Aorta (tissue), 5 donors: Measurements from ENCODE around the gene PTH1R. TPM values are rescaled to one million over a fixed set of nuclear protein-coding genes. Genes with fewer than 3 reads are reported as not detected.

Experiments
- ATAC-seq: fragments of 200-7000 bp; cut with Tn5 transposase; one replicate; pipeline ENCODE4 v1.9.1; 2022; ENCODE audit warnings: moderate library complexity; ENCODE audit not compliant: low FRiP score
- DNase-seq, 2 donors: peaks; one replicate each; pipeline ENCODE4 v3.0.0-alpha.2; 2020
- H3K27ac ChIP-seq, 2 donors: one replicate each; pipeline ENCODE4 v1.5.1; 2013; ENCODE audit warnings: low read length in 2 of 2, mild to moderate bottlenecking in 2 of 2, moderate library complexity in 2 of 2, control low read depth in 1 of 2, inconsistent platforms in 1 of 2, low read depth in 1 of 2
- H3K27me3 ChIP-seq, 2 donors: one replicate each; pipeline ENCODE4 v1.6.1; 2013; ENCODE audit warnings: control low read depth in 1 of 2, low read length in 1 of 2, mild to moderate bottlenecking in 1 of 2, moderate library complexity in 1 of 2; ENCODE audit not compliant: insufficient read depth in 2 of 2, control insufficient read depth in 1 of 2
- H3K36me3 ChIP-seq, 2 donors: one replicate each; pipeline ENCODE4 v1.6.1; 2013; ENCODE audit warnings: control low read depth in 1 of 2, low read length in 1 of 2, mild to moderate bottlenecking in 1 of 2; ENCODE audit not compliant: insufficient read depth in 2 of 2, control insufficient read depth in 1 of 2
- H3K4me1 ChIP-seq, 2 donors: one replicate each; pipeline ENCODE4 v1.6.1; 2013; ENCODE audit warnings: low read length in 2 of 2, control low read depth in 1 of 2, mild to moderate bottlenecking in 1 of 2, moderate library complexity in 1 of 2; ENCODE audit not compliant: insufficient read depth in 2 of 2, control insufficient read depth in 1 of 2
- H3K4me3 ChIP-seq, 2 donors: one replicate each; pipeline ENCODE4 v1.5.1; 2013; ENCODE audit warnings: low read length in 2 of 2, control low read depth in 1 of 2, mild to moderate bottlenecking in 1 of 2
- H3K9me3 ChIP-seq: one replicate; pipeline ENCODE4 v1.6.1; 2013; ENCODE audit warnings: mild to moderate bottlenecking, low read length; ENCODE audit not compliant: control insufficient read depth
- WGBS, 2 donors: extraction: QIAGEN DNeasy Blood & Tissue Kit; methylation state at CpG; one replicate each; pipeline ENCODE4 v1.1.7; 2013; 5-methylcytosine and 5-hydroxymethylcytosine counted together
- intact Hi-C, 2 donors: fragments of 100-400 bp; cut with DNase I; formaldehyde crosslinking; loops; one replicate each; pipeline versions ENCODE4 v1.14.2 to v1.15.0; 2022
- polyA plus RNA-seq, 2 donors: library from polyadenylated mRNA; stranded (reverse); fragments of 200-250 nt; gene quantifications; one replicate each; pipeline ENCODE4 v1.2.3, GENCODE V29; 2013
- total RNA-seq, 2 donors: library from RNA; stranded (reverse); fragmentation: NEBNext Ultra II Directional; extraction: Animal tissue kit (Norgen Biotek cat#: 25700); gene quantifications; one replicate each; pipeline ENCODE4 v1.2.1, GENCODE V29; 2021
- donor health status: healthy with polysubstance abuse.
- donor health status: Bipolar disorder and iron deficiency.
- donor health status: DM: no; HTN: no; CAD: no.
- donor health status: DM: no; HTN: no; CAD: no.
- donor health status: DM: yes; HTN: yes; CAD: no.

The PTH1R gene
- total and polyA plus RNA-seq, 4 donors = 6.6 to 38.6 (median 7.6) TPM

- WGBS, 2 donors = 96 to 98% methylated on average over 5 of the region's 5 CpGs
- intact Hi-C loops = loop anchor here in 1 of 2 donors (5.0 kb wide), 1 partner anchor 140 kb away; no protein-coding TSS in a partner anchor
- no peak overlapping the region for H3K4me3 ChIP-seq
- H3K27ac ChIP-seq = no peak overlapping the region
- ATAC-seq = no peak
- no peaks in the 10 kb centered on the region for H3K27me3 ChIP-seq
- DNase-seq = no peak
- H3K36me3 ChIP-seq = no peaks in the 10 kb centered on the region
- no peaks in the 10 kb centered on the region for H3K9me3 ChIP-seq
- no peaks in the 10 kb centered on the region for H3K4me1 ChIP-seq
Observed at GRCh38 chr3:46847744-46848143, 29.8 kb upstream of the PTH1R start.

- Histone ChIP-seq H3K9me3 (no peaks in the 10 kb centered on the region), H3K27me3 (no peaks in the 10 kb centered on the region), H3K4me3 (no peak overlapping the region), H3K27ac (no peak overlapping the region), H3K4me1 (no peaks in the 10 kb centered on the region), H3K36me3 (no peaks in the 10 kb centered on the region)
- intact Hi-C loops = loop anchor here in 1 of 2 donors (5.0 kb wide), 1 partner anchor 141 kb away; no protein-coding TSS in a partner anchor
- DNase-seq = peak; percentile 57 to 77
- ATAC-seq = no peak
- 61 to 62% methylated on average over 12 of the region's 12 CpGs for WGBS, 2 donors
Observed at GRCh38 chr3:46848271-46849044, 29.1 kb upstream of the PTH1R start.

DNA sequence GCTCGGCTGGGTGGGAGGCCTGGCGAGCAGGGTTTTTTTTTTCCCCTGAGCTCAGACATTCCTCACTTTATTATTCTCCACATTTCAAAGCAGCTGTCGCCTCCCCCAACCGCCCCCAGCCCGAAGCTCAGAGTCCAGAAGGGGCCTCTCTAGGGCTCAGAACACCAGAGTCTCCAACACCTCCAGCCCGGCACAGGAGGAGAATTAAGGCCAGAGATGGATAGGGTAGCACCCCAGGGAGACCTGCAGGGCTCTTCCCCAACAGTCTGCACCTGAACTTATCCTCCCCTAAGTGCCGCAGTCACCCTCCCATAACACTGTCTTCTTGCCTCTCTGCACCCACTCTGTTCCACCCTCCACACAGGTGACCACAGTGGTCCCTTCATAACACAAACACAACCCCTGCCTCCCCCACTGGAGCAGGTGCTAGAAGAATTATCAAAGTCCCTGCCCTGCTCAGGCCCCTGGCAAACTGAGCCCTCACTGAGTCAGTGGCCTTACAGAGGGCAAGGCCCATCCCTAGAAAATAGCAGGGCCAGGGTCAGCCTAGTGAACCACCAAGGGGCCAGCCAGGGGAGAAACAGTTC is 28.4 kb upstream of the PTH1R start:
- Histone ChIP-seq H3K9me3 (no peaks in the 10 kb centered on the region), H3K4me1 (no peaks in the 10 kb centered on the region), H3K4me3 (no peak overlapping the region), H3K36me3 (no peaks in the 10 kb centered on the region), H3K27me3 (no peaks in the 10 kb centered on the region), H3K27ac (no peak overlapping the region)
- ATAC-seq = no peak
- DNase-seq = no peak
- WGBS, 2 donors = 89% methylated on average over 7 of the region's 7 CpGs
- intact Hi-C loops = loop anchor here in 1 of 2 donors (5.0 kb wide), 1 partner anchor 142 kb away; no protein-coding TSS in a partner anchor

DNA sequence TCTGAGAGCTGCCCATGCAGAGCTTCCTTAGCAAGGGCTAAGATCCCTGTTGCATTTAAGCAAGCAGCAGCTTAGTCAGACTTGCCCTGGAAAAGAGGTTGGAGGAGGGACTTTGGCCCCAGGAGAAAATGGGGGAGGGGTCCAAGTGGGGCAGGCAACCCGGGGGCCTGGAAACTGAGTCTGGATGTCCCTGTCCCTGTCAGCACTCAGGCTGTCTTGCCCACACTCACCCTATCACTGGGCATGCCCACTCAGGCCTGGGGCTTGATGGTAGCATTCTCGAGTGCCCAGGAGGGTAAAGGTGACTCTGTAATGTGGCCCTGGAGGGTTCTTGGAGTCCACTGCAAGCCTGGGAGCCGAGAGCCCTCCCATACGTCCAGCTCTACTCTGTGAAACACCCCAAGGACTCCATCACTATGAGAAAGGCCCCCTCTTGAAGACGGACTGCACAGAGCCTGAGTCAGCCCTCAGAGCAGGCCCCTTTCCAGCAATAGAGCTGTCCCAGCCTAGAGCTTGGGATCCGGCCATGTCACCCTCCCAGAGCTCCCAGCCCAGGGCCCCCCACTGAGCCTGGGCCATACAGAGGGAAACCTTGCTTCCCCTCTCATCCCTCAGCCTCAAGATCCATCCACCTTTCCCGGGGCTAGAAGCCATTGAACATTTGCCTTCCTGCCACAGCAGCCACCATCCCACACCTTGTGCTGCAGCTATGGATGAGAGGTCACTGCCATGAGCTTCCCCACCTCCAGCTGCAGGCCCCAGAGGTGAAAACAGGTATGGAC is 27.6 kb upstream of the PTH1R start:
- H3K27me3 ChIP-seq = no peaks in the 10 kb centered on the region
- H3K4me3 ChIP-seq = no peak overlapping the region
- DNase-seq = no peak
- H3K36me3 ChIP-seq = no peaks in the 10 kb centered on the region
- no peaks in the 10 kb centered on the region for H3K4me1 ChIP-seq
- ATAC-seq = no peak
- intact Hi-C loops = loop anchor here in 1 of 2 donors (5.0 kb wide), 1 partner anchor 143 kb away; no protein-coding TSS in a partner anchor
- no peak overlapping the region for H3K27ac ChIP-seq
- H3K9me3 ChIP-seq = no peaks in the 10 kb centered on the region
- 65 to 72% methylated on average over 7 of the region's 7 CpGs for WGBS, 2 donors

GRCh38 chr3:46850468-46850779 is 27.1 kb upstream of the PTH1R start:
- no peaks in the 10 kb centered on the region for H3K4me1 ChIP-seq
- ATAC-seq = no peak
- no peak overlapping the region for H3K27ac ChIP-seq
- no peaks in the 10 kb centered on the region for H3K27me3 ChIP-seq
- no peak for DNase-seq
- intact Hi-C loops = no loop called here
- H3K4me3 ChIP-seq = no peak overlapping the region
- no peaks in the 10 kb centered on the region for H3K36me3 ChIP-seq
- 82 to 100% methylated on average over 1 of the region's 1 CpG for WGBS, 2 donors
- no peaks in the 10 kb centered on the region for H3K9me3 ChIP-seq

GRCh38 chr3:46851364-46852333 is 25.9 kb upstream of the PTH1R start:
- intact Hi-C loops = no loop called here
- peak; percentile 32 to 42 for DNase-seq
- ATAC-seq = no peak
- H3K36me3 ChIP-seq = no peaks in the 10 kb centered on the region
- no peaks in the 10 kb centered on the region for H3K27me3 ChIP-seq
- no peak overlapping the region for H3K4me3 ChIP-seq
- WGBS, 2 donors = 82 to 91% methylated on average over 13 of the region's 13 CpGs
- H3K27ac ChIP-seq = no peak overlapping the region
- no peaks in the 10 kb centered on the region for H3K4me1 ChIP-seq
- H3K9me3 ChIP-seq = no peaks in the 10 kb centered on the region

DNA sequence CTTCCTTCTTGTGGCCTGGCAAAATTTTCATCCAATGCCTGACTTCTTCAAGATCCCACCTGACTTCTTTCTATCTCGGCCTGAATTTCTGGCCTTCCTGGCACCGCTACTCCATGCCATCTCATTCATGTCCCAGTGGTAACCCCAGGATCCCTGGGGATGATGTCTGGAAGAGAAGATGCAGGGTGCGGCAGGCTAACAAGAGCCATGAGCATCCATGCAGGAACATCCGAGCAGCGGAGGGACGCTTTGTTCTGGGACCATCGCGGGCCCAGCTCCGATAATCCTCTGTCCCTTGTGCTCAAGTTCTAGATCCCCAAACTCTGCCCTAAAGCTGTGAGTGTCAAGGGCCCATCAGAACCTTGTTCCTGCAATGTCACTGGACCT is 25.2 kb upstream of the PTH1R start:
- intact Hi-C loops = no loop called here
- Histone ChIP-seq H3K27me3 (no peaks in the 10 kb centered on the region), H3K36me3 (no peaks in the 10 kb centered on the region), H3K27ac (no peak overlapping the region), H3K9me3 (no peaks in the 10 kb centered on the region), H3K4me3 (no peak overlapping the region), H3K4me1 (no peaks in the 10 kb centered on the region)
- no peak for ATAC-seq
- 94 to 97% methylated on average over 9 of the region's 9 CpGs for WGBS, 2 donors
- peak in 1 of 2 donors; percentile 38 for DNase-seq

DNA sequence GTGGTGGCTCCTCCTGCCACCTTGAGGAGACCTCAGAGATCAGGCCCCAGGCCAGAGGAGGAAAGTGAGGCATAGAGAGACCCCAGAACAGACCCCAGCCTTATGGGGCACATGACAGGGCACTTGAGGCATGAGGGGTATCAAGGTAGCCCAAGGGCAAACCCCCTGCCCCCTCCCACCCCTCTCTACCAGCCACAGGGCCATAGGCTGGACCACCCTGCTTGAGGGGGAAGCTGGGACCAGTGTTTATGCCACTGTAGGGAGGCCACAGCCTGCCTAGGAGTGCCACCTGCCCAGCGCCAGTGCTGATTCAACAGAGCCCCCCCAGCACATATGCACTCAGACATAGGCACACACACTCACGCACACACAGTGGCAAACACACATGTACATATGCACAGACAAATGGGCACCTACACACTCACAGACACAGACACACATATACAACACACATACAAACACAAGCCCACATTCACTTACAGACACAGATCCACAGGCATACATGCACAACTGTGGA is 24.6 kb upstream of the PTH1R start:
- 92 to 98% methylated on average over 2 of the region's 2 CpGs for WGBS, 2 donors
- peak in 1 of 2 donors; percentile 61 for DNase-seq
- intact Hi-C loops = no loop called here
- Histone ChIP-seq H3K4me1 (no peaks in the 10 kb centered on the region), H3K4me3 (no peak overlapping the region), H3K36me3 (no peaks in the 10 kb centered on the region), H3K9me3 (no peaks in the 10 kb centered on the region), H3K27ac (no peak overlapping the region), H3K27me3 (no peaks in the 10 kb centered on the region)
- ATAC-seq = no peak
